Measurements from ENCODE around the gene ZNF598.

- no peak for TF ChIP-seq ZNF274 (IDR thresholded peaks at IDR 0.05; ENCODE audit: low read depth, low read length)
- TF ChIP-seq SUZ12 (IDR thresholded peaks at IDR 0.05; ENCODE audit: extremely low read depth, insufficient read depth, insufficient read length) = no peak
- TF ChIP-seq YY1 (IDR thresholded peaks at IDR 0.05; ENCODE audit: insufficient read depth, insufficient read length) = no peak
Observed at GRCh38 chr16:2022723-2023091, 13.1 kb upstream of the ZNF598 start.
